NOMO-1 treated with DMSO at 0.1 percent for 48 hours (cell line): ENCODE data around the gene MRGPRX4.

Experiments used
- DNase-seq: peaks from one replicate; lab custom pipeline; 2025; ENCODE audit not compliant: unreplicated experiment; lab: John Stamatoyannopoulos, UW

The MRGPRX4 gene

DNA sequence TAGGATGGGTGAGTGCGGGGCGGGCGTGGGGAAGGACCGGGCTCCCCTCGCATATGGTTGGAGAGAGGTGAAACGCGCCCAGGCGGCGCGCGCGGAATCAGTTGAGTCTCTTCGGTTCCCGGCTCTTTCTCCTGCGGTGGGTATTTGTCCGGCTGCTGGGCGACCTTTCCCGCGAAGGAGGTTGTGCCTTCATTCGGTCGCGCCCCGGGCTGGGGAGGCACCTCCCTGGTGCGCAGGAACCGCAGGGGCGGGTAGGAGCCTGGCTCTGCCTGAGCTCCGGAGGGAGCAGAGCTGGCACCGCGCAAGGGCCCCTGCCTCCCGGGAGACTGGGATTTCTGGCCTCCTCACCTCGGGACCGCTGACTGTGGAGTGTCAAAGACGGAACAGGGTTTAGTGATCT is 36.4 kb downstream of the MRGPRX4 start:
- no peak for DNase-seq

DNA sequence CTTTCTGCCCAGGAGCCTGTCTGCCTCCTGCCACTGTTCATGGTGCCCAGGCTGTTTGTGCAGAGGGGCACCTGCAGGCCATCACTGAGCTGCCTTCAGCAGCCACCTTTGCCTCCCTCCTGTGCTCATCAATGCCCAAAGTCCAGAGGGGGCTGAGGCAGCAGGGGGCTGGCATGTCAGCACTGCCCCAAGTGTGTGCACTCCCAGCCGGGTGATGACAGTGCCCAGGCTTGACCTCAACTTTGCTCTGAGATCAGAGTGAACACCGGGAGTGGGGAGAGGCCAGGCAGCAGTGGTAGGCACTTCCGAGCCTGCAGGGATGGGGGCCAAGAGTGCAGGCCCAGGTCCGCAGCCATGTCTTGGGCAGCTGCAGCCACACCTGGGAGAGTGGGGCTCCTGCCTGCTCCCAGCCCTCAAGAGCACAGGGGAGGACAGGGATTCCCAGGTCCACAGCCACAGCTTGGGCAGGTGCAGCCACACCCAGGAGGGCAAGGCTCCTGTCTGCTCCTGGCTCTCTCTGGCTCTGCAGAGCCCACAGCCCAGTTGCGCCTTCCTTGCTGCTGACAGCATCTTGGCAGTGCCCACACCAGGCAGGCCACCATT is 48.7 kb downstream of the MRGPRX4 start:
- no peak for DNase-seq

DNA sequence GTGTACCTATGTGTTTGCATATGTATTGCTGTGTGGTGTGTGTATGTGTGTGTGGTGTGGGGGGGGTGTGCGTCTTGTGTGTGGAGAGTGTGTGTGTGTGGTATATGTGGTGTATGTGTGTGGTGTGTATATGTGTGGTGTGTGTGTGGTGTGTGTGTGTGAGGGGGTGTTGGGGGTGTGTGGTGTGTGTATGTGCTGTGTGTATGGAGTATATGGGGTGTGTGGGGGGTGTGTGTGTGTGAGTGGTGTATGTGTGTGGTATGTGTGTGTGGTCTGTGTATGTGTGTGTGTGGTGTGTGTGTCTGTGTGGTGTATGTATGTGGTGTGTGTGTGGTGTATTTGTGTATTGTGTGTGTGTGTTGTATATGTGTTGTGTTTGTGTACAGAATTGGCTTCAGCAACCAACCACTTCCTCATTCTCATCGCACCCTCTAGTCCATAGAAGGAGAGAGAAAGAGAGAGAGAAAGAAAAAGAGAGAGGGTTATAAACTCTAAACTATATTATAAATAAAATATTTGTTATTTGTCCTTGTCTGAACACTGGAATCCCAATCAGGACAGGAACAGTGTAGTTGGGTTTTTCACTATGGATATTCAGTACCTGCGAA is 50.3 kb downstream of the MRGPRX4 start:
- peak; percentile 0 for DNase-seq
